Activated naive CD4-positive, alpha-beta T cell treated with anti-CD3 and anti-CD28 coated beads for 36 hours (primary cell): ENCODE measurements around the gene NXPE3. TPM values are rescaled to one million over a fixed set of nuclear protein-coding genes. Genes with fewer than 3 reads are reported as not detected.

ENCODE experiments used
- CTCF ChIA-PET: fragments of 350-600 bp; sonication (Branson Sonifier 250); formaldehyde crosslinking; loops from one replicate; lab custom pipeline; 2021; ENCODE audit warnings: antibody characterized with exemption; lab: Charles Lee
- DNase-seq: peaks from one replicate; pipeline ENCODE4 v3.0.0-alpha.2; 2020
- H3K27ac Mint-ChIP-seq: one replicate; pipeline ENCODE4 v1.8.0; 2021; ENCODE audit warnings: mild to moderate bottlenecking, mixed read lengths
- H3K27me3 Mint-ChIP-seq: one replicate; pipeline ENCODE4 v1.8.0; 2021; ENCODE audit warnings: low read depth, mixed read lengths
- H3K36me3 Mint-ChIP-seq: one replicate; pipeline ENCODE4 v1.8.0; 2021; ENCODE audit warnings: low read depth, mixed read lengths
- H3K4me1 Mint-ChIP-seq: one replicate; pipeline ENCODE4 v1.8.0; 2021; ENCODE audit warnings: low read depth, mixed read lengths
- H3K4me3 Mint-ChIP-seq: one replicate; pipeline ENCODE4 v1.8.0; 2021; ENCODE audit warnings: mild to moderate bottlenecking, moderate library complexity, mixed read lengths
- H3K9me3 Mint-ChIP-seq: one replicate; pipeline ENCODE4 v1.8.0; 2021; ENCODE audit warnings: mixed read lengths
- intact Hi-C: fragments of 100-400 bp; cut with micrococcal nuclease; formaldehyde crosslinking; loops from one replicate; pipeline ENCODE4 v1.15.1; 2023
- total RNA-seq, 2 experiments: library from RNA; stranded (reverse); gene quantifications; one replicate each; pipeline ENCODE4 v1.2.3, GENCODE V29; 2021

NXPE3 gene
- total RNA-seq, 2 experiments from 2014 or later = 18.9 to 19.3 TPM

DNA sequence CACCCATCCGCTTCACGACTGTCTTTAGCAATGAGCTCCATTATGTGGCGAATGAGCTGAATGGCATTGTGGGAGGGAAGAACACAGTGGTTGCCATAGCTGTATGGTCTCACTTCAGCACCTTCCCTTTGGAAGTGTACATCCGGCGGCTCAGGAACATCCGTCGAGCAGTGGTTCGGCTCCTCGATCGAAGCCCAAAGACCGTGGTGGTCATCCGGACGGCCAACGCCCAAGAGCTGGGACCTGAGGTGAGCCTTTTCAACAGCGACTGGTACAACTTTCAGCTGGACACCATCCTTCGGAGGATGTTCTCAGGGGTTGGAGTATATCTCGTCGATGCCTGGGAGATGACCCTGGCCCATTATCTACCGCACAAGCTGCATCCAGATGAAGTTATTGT is 42.5 kb downstream of the NXPE3 start:
- no peaks in the 10 kb centered on the region for H3K27me3 Mint-ChIP-seq
- H3K4me3 Mint-ChIP-seq = no peak overlapping the region
- no peak for DNase-seq
- intact Hi-C loops = no loop called here
- CTCF ChIA-PET = interaction anchor here (1.2 to 3.6 kb wide), 6 partner anchors 12 to 407 kb away, joined by 4 to 16 read pairs (median 10); partner anchors contain the start of gene NFKBIZ
- peaks cover 27% of the 10 kb centered on the region for H3K36me3 Mint-ChIP-seq
- H3K27ac Mint-ChIP-seq = no peak overlapping the region
- no peaks in the 10 kb centered on the region for H3K9me3 Mint-ChIP-seq
- peaks cover 53% of the 10 kb centered on the region for H3K4me1 Mint-ChIP-seq

DNA sequence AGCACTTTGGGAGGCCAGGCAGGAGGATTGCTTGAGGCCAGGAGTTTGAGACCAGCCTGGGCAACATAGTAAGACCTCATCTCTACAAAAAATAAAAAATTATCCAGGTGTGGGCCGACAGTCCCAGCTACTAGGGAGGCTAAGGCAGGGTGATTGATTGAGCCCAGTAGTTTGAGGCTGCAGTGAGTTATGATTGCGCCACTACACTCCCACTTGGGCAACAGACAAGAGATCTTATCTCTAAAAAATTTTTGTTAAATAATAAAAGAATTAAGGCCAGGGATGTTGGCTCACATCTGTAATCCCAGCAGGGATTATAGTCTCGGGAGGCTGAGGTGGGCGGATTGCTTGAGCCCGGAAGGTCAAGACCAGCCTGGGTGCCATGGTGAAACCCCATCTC is 44.5 kb downstream of the NXPE3 start:
- intact Hi-C loops = no loop called here
- Mint-ChIP-seq H3K27me3 (no peaks in the 10 kb centered on the region), H3K36me3 (peaks cover 20% of the 10 kb centered on the region), H3K9me3 (no peaks in the 10 kb centered on the region), H3K4me3 (no peak overlapping the region), H3K27ac (no peak overlapping the region), H3K4me1 (peaks cover 43% of the 10 kb centered on the region)
- DNase-seq = no peak
- CTCF ChIA-PET = interaction anchor here (0.7 to 3.6 kb wide), 4 partner anchors 15 to 405 kb away, joined by 4 to 16 read pairs (median 7); no protein-coding TSS in a partner anchor

- DNase-seq = no peak
- H3K4me1 Mint-ChIP-seq = peaks cover 48% of the 10 kb centered on the region
- H3K36me3 Mint-ChIP-seq = peaks cover 21% of the 10 kb centered on the region
- no peak overlapping the region for H3K4me3 Mint-ChIP-seq
- no peak overlapping the region for H3K27ac Mint-ChIP-seq
- H3K27me3 Mint-ChIP-seq = no peaks in the 10 kb centered on the region
- CTCF ChIA-PET = interaction anchor here (0.9 to 3.6 kb wide), 4 partner anchors 12 to 24 kb away, joined by 3 to 16 read pairs (median 4); partner anchors contain the start of gene NFKBIZ
- no peaks in the 10 kb centered on the region for H3K9me3 Mint-ChIP-seq
- intact Hi-C loops = no loop called here
Observed at GRCh38 chr3:101824702-101825101, 45.7 kb downstream of the NXPE3 start.

DNA sequence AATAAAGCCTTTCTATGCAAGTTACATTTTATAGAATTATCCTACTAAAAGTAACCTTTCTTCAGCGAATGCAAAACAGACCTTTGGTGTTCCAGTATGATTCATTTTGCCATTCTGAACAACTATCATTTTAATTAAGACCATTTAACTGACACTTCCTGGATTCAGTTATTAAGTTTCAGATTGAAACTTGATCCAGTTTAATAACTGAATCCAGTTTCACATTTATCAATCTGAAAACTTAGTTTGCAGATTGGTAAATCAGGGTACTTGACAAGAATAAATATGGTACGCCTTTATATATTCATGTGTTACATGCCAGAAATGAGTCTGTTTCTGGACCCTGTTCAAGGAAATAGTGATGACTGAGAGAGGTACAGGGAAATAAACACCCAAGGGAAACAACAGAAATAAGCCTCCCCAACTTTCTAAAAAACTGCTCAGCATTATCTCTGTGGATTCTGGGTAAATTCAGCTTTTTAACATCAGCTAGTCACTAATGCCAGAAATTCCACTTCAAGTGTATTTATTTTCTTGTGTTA is 47.0 kb downstream of the NXPE3 start:
- H3K9me3 Mint-ChIP-seq = no peaks in the 10 kb centered on the region
- H3K27ac Mint-ChIP-seq = peak overlapping the region; percentile 87
- DNase-seq = no peak
- H3K27me3 Mint-ChIP-seq = no peaks in the 10 kb centered on the region
- intact Hi-C loops = loop anchor here (1.0 to 2.0 kb wide), 2 partner anchors 23 to 259 kb away; no protein-coding TSS in a partner anchor
- H3K4me1 Mint-ChIP-seq = peaks cover 51% of the 10 kb centered on the region
- peaks cover 18% of the 10 kb centered on the region for H3K36me3 Mint-ChIP-seq
- H3K4me3 Mint-ChIP-seq = peak overlapping the region; percentile 63
- CTCF ChIA-PET = interaction anchor here (0.6 to 2.6 kb wide), 6 partner anchors 8 to 399 kb away, joined by 3 to 13 read pairs (median 4); no protein-coding TSS in a partner anchor

DNA sequence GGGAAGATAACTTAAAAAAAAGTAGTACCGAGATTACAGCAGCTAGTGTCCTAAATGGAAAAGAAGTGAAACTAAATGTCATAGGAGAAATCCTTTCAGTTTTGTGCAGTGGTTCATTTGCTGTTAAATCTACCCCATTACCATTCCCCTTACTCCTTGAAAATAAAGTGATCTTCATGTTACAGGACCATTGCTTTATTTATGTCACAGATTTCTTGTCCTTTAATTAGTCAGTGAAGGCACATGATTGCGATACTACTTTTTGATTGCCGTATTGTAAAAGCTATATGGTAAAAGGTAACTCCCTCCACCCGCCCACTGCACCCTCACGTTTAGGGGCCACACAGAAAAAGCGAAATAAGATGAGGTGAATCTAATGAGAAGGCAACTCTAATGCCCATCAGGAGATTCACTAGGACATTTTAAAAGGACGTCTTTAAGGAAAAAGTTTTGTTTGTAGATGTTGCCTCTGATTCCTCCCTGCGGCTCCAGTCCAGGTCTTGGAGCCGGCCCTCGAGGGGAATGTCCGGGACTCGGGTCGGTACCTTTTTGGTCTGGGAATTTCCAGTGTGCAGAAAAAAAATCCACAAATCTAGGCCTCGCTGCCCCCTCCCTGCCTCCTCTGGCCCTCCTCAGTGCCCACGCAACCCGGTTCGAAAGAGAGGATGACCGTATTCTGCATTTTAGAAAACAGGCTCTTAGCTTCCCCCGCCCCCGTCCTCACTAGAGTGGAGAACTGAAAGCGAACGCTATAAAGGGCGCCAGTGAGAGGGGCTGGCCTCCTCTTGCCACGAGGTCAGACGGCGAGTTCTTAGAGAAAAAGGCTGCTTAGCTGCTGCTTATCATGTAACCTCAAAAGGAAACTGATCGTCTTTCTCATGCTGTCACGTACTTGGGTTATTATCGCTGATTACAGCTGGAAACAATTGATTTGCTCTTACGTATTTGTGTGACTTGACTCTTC is 48.5 kb downstream of the NXPE3 start:
- Mint-ChIP-seq H3K9me3 (no peaks in the 10 kb centered on the region), H3K27me3 (no peaks in the 10 kb centered on the region), H3K4me3 (peak overlapping the region; percentile 77), H3K36me3 (peaks cover 9% of the 10 kb centered on the region), H3K4me1 (peaks cover 60% of the 10 kb centered on the region), H3K27ac (peak overlapping the region; percentile 94)
- intact Hi-C loops = loop anchor here (1.0 to 2.0 kb wide), 8 partner anchors 13 to 287 kb away; partner anchors contain the start of genes CEP97 and RPL24
- CTCF ChIA-PET = interaction anchor here (0.8 to 2.6 kb wide), 8 partner anchors 8 to 398 kb away, joined by 3 to 13 read pairs (median 5); partner anchors contain the start of gene NFKBIZ
- DNase-seq = peak; percentile 94

DNA sequence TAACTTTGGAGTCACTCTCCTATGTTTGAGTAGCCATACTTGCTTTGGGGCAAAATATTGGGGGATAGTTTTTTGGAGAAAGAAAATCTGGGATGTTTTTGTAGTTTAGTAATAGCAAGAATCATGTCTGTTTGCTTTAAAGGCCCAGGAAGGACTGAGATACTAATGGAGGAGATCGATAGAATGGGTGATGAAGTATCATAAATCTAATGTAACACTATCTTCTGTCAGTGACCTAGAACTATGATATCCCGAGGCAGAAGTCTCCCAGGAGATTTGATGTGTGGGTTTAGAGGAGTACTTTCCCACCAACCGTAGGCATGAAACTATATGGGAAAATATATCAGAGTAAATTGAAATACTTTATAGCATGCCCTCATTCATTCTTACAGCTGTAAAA is 49.3 kb downstream of the NXPE3 start:
- Mint-ChIP-seq H3K27ac (peak overlapping the region; percentile 94), H3K4me3 (peak overlapping the region; percentile 77), H3K9me3 (no peaks in the 10 kb centered on the region), H3K4me1 (peaks cover 67% of the 10 kb centered on the region), H3K27me3 (no peaks in the 10 kb centered on the region), H3K36me3 (peaks cover 16% of the 10 kb centered on the region)
- CTCF ChIA-PET = interaction anchor here (0.9 to 2.6 kb wide), 5 partner anchors 10 to 23 kb away, joined by 3 to 13 read pairs (median 4); partner anchors contain the start of gene NFKBIZ
- intact Hi-C loops = loop anchor here (1.0 to 2.0 kb wide), 2 partner anchors 13 to 104 kb away; partner anchors contain the start of gene CEP97
- no peak for DNase-seq

DNA sequence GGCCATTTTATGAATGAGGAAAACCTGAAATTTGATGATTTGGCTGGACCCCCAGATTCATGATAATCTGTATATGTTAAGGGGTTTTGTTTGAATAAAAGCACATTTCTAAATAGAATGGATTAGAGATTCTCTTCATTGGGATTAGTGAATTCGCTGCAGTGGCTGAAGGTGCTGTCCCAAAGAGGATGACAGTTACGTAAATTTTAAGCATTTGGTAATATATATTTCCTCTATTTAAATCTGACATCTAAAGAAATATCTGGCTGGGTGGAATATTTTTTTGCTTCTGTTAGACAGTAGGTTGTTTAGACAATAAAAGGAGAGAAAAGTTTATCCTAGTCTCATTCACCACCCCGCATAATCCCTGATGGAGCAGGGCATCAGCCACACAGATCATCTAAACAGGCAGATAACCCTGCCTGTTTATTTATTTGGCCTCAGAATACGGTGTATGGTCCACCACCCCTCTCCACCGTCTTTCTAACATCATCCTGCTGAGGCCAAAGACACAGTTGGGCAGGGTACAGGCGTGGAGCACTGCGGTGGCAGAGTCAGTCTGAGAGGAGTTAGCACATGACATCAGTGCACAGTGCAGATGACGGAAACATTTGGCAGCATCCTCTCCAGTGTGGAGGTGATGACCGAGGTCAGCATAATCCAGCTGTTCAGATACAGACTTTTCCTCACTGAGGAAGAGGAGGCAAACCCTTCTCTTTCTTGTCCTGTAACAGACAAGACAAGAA is 49.9 kb downstream of the NXPE3 start:
- H3K4me3 Mint-ChIP-seq = peak overlapping the region; percentile 77
- DNase-seq = peak; percentile 82
- H3K9me3 Mint-ChIP-seq = no peaks in the 10 kb centered on the region
- intact Hi-C loops = loop anchor here (1.0 to 2.0 kb wide), 3 partner anchors 14 to 107 kb away; partner anchors contain the start of gene CEP97
- H3K4me1 Mint-ChIP-seq = peaks cover 70% of the 10 kb centered on the region
- peaks cover 19% of the 10 kb centered on the region for H3K36me3 Mint-ChIP-seq
- H3K27me3 Mint-ChIP-seq = no peaks in the 10 kb centered on the region
- peak overlapping the region; percentile 94 for H3K27ac Mint-ChIP-seq
- CTCF ChIA-PET = interaction anchor here (0.7 to 2.6 kb wide), 6 partner anchors 11 to 400 kb away, joined by 3 to 13 read pairs (median 3); no protein-coding TSS in a partner anchor

DNA sequence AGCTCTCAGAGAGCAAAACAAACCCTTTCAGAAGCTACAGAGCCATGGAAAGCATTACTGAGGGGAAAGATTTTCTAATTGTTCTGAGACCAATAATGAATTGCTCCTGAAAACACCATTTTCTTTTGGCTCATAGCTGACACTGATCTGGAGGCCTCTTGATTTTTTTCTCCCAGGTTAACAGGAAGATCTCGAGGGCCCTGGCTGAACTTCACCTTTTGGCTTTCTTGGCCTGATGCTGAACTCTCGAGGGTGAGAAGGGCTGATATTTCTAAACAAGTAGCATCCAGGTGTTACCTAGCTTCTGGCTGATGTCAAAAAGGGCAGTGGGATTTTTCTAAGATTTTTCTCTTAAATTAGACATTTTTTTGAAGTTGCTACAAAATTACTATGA is 50.4 kb downstream of the NXPE3 start:
- peaks cover 72% of the 10 kb centered on the region for H3K4me1 Mint-ChIP-seq
- no peaks in the 10 kb centered on the region for H3K9me3 Mint-ChIP-seq
- H3K27me3 Mint-ChIP-seq = no peaks in the 10 kb centered on the region
- H3K27ac Mint-ChIP-seq = peak overlapping the region; percentile 94
- intact Hi-C loops = loop anchor here (1.0 to 2.0 kb wide), 2 partner anchors 15 to 107 kb away; no protein-coding TSS in a partner anchor
- CTCF ChIA-PET = interaction anchor here (0.7 to 1.8 kb wide), 9 partner anchors 10 to 400 kb away, joined by 3 to 7 read pairs (median 3); no protein-coding TSS in a partner anchor
- peaks cover 19% of the 10 kb centered on the region for H3K36me3 Mint-ChIP-seq
- DNase-seq = no peak
- H3K4me3 Mint-ChIP-seq = peak overlapping the region; percentile 77

DNA sequence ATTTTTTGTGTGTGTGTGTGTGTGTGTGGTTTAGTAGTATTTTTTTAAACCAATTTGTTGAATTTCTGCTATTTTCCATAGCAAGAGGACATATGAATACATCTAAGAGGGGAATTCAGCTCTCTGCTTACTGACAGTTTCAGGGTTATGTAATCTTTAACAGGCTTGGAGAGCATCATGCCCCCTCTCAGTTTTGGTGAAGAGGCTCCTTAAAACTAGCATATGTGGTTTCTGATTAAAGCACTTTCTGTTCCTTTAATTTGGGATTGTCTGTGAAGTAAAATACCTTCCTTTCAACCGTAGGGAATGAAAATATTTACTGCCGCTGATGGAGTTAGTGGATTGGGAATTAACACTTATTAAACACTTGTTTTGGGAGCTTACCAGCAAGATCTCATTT is 50.9 kb downstream of the NXPE3 start:
- H3K27ac Mint-ChIP-seq = peak overlapping the region; percentile 94
- peak overlapping the region; percentile 77 for H3K4me3 Mint-ChIP-seq
- no peaks in the 10 kb centered on the region for H3K27me3 Mint-ChIP-seq
- H3K36me3 Mint-ChIP-seq = peaks cover 23% of the 10 kb centered on the region
- H3K4me1 Mint-ChIP-seq = peaks cover 71% of the 10 kb centered on the region
- CTCF ChIA-PET = interaction anchor here (0.7 to 1.8 kb wide), 9 partner anchors 10 to 395 kb away, joined by 3 to 7 read pairs (median 3); no protein-coding TSS in a partner anchor
- H3K9me3 Mint-ChIP-seq = no peaks in the 10 kb centered on the region
- DNase-seq = no peak
- intact Hi-C loops = loop anchor here (1.0 to 2.0 kb wide), 2 partner anchors 15 to 106 kb away; no protein-coding TSS in a partner anchor

DNA sequence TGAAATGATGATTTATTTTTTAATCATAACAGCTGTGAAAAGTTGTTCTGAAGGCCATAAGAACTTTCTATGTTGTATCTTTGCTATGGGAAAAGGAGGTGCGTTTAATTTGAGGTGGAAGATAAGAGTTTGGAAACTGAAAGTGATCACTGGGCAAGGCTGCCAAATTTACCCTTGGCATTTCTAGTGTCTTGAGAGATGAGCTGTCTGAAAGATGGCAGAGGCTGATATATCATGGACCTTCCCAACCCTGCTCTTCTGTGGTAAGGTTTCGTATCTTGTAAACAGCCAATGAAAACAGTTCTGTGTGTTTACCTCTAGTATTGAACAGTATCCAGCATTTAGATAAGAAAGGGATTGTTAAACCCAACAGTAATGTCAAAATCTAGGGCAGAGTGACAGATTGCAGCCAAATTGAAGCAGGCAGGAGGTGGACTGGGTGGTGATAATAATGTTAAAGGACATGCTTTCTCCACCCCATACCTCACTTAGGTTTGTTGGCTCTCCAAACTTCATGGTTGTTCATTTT is 54.5 kb downstream of the NXPE3 start:
- Mint-ChIP-seq H3K4me1 (peaks cover 82% of the 10 kb centered on the region), H3K36me3 (peaks cover 28% of the 10 kb centered on the region), H3K27ac (peak overlapping the region; percentile 22), H3K9me3 (no peaks in the 10 kb centered on the region), H3K4me3 (no peak overlapping the region), H3K27me3 (no peaks in the 10 kb centered on the region)
- intact Hi-C loops = no loop called here
- DNase-seq = no peak
- CTCF ChIA-PET = interaction anchor here (0.8 kb wide), 1 partner anchor 19 kb away, joined by 4 read pairs; no protein-coding TSS in a partner anchor

- intact Hi-C loops = no loop called here
- Mint-ChIP-seq H3K27ac (no peak overlapping the region), H3K36me3 (peaks cover 24% of the 10 kb centered on the region)
Observed at GRCh38 chr3:101835676-101836075, 56.7 kb downstream of the NXPE3 start.

More at GRCh38 chr3:101835676-101836075, 56.7 kb downstream of the NXPE3 start:
- Mint-ChIP-seq H3K9me3 (no peaks in the 10 kb centered on the region), H3K4me3 (no peak overlapping the region), H3K27me3 (no peaks in the 10 kb centered on the region), H3K4me1 (peaks cover 73% of the 10 kb centered on the region)
- CTCF ChIA-PET = interaction anchor here (0.9 to 2.0 kb wide), 5 partner anchors 8 to 389 kb away, joined by 3 to 7 read pairs (median 4); partner anchors contain the start of gene NFKBIZ
- DNase-seq = no peak
